Hepatic stellate cell (primary cell): ENCODE results near the gene ARF1.

Experiments used
- DNase-seq: peaks from one replicate; pipeline ENCODE4 v3.0.0; 2011; ENCODE audit warnings: low spot score

ARF1 gene

DNA sequence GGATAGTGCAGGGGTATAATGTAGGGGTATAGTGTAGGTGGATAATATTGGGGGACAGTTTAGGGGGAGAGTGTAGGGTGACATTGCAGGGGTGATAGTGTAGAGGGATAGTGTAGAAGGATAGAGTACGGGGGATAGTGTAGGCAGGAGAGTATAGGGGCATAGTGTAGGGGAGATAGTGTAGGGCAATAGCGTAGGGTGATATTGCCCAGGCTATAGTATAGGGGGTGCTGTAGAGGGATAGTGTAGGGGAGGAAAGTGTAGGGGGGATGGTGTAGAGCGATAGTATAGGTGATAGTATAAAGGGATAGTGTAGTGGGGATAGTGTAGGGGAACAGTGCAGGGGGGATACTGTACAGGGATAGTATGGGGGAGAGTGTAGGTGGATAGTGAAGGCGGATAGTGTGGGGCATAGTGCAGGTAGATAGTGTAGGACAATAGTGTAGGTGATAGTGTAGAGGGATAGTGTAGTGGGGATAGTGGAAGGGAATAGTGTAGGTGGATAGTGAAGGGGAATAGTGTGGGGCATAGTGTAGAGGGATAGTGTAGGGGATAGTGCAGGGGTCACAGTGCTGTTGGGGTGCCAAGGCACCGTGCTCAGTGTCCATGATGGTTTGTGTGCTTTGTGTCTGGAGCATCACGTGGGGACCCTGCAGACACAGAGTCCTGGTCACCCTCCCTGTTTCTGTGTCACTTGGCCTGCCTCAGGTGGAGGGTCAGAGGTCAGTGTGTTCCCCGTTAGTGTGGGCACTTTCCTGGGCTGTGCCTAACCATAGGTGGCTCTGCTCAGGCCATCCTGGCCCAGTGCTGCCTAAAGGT, 10.5 kb upstream of the ARF1 start:
- DNase-seq: no peak

DNA sequence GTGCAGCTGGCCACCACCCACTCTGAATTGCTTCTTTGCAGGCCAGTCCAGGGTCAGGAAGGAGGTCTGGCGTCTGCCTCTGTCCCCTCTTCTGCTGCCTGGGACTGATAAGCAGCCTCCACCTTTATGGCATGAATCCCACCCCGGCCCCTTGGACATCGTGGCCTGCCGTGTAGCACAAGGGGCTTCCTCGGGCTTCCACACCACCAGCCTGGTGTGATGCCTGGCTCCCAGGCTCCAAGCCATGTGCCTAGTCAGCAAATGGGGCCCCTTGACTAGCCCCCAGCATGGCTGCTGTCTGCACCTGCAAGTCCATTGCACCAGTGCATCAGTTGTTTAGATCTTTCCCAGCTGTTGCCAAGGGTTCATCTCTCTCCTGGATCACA, 9.9 kb upstream of the ARF1 start:
- DNase-seq: no peak

DNA sequence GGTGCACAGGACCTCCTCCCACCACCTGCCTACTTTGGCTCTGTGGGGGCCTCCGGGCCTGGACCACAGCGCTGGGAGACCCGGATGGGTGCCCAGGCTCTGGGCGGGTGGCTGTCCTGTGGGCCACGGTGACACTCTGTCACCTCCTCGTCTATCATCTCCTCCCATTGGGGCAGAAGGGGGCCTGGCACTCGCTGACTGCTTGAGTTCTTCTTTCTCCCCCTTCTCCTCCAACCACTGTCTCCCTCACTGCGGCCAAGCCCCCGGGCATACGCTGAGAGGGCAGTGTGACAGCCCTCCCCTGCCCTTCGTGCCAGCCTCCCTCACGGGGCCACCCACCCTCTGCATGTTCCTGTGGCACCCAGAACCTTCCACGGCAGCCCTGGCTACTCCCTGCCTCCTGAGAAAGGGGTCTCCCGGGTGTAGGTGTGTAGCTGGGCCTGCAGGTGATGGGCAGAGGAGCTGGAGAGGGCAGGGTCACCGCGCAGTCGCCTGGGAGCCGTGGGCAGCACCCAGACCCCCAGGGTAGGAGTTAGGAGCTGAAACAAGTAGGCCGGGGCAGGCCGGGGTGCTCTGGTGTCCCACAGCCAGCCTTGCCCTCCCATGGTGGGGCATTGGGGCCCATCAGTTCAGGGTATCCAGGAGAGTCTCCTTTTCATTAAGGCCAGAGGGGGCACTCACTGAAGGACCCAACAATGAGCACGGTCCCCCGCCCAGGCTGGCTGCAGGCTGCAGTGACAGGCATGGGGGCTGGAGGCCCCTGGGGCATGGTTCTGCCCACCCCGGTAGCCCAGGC, 9.2 kb upstream of the ARF1 start:
- DNase-seq: no peak

DNA sequence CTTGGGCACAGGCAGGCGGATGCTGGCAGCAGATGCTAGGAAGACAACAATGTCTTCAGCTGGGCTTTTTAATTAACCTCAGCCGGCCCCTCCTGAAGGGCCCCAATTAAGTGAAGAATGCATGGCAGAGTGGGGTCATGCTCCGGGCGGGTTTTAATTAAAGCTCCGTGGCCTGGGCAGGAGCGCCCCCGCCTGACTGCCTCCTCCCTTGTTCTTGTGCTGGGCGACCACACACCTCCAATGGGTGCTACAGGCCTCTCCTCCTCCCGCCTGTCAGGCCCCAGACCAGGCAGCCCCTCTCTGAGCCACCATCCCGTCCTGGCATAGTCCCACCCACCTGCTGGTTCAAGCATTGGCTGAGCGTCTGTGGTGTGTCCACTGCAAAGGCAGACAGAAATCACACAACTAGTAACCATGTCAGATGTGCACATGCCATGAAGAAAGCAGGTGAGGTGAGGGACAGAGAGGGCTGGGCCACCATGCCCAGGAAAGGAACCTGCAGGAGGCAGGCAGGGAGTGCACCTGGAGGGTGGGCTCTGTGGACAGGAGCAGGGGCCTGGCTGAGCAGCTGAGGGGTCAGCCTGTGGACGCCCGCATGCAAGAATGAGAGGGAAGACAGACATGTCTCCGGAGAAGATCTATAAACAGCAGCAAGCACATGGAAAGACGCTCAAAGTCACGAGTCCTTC, 8.5 kb upstream of the ARF1 start:
- no peak for DNase-seq

DNA sequence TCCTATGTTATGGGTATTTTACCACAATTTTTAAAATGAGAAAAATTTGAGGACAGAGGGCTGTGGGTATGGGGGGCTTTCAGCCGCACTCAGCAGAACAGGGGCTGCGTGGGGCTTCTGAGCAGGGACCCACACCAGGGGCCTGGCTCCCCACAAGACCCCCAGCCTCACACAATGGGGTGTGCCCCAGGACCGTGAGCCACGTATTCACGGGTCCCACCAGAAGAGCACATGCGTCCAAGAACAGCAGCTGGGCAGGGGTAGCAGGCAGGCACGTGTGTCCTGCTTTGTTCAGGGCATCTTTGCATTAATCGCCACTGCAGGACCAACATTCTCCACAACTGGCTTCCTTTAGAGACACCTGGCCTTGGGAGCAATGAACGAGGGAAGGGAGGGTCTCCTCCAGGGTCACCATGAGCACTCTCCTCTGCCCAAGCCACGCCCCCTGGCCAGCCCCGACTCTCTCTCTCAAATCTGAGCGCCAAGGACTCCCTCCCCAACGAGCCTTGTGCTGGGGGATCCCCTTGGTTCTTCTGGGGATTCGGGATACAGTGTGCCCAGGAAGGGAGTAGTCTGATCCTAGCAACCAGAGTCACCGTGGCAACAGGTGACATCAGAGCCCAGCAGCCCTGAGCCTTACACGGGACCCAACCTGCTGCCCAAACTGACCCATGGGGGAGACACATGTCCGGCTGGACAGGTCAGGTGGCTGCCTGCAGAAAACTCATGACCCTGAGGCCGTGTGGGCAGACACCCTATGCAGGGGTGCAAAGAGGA, 7.4 kb upstream of the ARF1 start:
- DNase-seq: no peak

DNA sequence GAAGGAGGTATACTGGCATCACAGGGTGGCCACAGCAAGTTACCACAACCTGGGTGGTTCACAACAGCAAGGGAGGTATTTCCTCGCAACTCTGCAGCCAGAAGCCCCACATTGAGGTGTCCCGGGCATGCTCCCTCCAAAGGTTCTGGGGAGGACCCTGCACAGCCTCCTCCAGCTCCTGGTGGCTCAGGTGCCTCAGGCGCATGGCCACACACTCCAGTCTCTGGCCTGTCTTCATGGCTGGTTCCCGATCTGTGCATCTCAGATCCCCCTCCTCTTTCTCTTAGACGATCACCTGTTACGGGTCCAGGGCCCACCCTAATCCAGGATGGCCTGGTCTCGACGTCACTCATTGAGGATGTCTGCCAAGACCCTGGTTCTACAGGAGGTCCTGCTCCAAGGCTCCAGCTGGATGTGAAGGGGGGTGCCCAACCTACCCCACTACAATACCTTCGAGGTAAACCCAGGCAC, 6.7 kb upstream of the ARF1 start:
- DNase-seq: no peak

DNA sequence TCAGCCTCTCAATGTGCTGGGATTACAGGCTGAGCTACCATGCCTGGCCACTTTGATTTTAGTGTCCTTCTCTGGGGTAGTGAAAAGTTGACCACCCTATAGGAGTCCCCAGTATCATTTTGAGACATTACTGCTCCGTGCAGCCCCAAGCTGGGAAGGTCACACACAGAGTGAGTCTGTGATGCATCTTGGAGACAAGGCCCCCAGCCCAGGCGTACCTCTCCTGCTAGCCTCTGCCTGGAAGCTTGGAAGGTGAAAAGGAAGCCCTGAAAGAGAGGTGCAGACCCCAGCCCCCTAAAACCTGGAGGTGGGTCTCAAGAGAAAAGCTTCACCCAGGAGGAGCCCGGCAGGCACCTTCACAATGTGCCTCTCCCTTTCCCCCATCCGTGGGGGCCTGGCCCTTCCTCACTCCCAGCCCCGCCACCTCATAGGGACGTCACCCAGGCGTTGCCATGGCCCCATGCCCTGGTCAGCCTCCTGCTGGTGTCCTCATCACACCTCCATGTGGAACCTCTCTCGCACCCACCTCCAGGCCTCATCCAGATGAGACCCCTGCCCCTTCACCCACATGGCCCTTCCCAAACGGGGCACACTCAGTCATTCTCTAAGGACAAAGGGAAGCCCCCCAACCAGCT, 5.6 kb upstream of the ARF1 start:
- DNase-seq: no peak

DNA sequence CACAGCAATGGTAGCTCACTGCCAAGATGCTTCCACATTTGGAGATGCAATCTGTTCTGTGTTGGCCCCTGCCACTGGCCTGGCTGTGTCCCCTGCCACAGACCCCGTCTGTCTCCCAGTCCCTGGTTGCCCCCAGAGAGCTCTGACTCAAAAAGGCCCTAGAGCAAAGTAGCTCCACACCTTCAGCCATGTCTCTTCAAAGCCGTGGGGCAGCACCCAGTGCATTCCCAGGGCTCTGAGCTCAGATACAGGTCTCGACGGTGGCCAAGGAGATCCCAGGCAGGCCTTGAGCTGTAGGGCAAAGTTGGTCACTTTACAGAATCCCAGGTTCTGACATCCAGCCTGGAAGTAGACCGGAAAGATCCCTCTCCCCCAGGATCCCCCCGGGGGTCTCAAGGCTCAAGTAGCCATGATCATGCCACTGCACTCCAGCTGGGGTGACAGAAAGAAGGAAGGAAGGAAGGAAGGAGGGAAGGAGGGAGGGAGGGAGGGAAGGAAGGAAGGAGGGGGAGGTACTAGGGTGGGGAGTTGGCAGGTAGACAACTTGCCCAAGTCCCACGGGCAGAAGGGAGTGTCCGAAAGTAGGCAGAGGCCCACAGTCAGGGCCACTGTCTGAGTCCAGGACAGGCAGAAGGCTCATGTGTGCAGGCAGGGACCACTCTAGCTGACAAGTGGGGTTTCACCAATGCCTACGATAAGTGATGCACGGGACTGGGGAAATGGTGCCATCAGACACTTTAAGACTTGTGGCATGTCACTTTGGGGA, 4.8 kb upstream of the ARF1 start:
- DNase-seq: no peak

DNA sequence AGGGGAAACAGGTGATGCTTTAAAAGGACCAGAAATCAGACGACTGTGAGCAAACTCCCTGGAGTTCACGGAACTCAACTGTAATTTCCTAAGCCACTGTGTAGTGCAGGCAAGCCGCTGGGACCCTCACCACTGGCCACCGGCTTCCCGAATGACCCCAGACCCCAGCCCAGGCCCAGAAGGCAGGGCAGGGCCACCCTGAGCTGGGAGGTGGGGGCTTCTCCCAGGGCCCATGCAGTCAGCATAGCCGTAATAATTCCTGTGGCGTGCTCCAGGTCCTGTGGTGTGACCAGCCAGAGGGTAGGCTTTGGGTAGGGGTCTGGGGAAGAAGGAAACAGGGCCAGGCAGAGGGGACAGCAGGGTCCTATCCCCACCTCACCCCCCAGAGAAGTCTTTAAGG, 3.5 kb upstream of the ARF1 start:
- DNase-seq: no peak

DNA sequence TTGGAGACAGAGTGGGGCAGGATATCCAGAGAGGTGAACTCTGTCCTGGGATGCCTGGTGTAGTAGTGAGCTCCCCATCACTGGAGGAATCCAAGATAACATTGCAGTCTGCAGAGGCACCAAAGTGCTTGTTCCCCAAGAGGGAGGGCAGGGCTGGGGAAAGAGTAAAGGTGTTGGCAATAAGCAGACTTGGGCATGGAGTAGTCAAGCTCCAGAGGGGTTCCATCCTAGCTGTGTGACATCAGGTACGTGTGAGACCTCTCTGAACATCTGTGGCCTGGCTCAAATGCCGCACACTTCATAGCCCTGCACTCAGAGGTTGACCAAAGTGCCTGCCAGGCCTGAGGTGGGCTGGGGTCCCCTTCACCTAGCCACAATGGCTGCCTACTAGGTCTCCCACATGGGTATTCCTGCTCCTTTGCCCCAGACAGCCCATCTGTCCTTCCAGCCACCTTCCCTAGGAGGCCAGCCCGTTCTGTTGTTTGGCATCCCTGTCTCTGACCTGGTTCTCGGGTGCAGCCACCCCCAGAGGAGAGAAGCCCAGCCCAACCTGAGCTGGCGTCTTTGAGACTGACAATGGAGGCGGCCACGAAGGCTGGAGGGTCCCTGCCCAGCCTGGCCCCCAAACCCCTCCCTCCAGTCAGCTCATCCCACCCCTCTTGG, 2.8 kb upstream of the ARF1 start:
- DNase-seq: no peak

DNA sequence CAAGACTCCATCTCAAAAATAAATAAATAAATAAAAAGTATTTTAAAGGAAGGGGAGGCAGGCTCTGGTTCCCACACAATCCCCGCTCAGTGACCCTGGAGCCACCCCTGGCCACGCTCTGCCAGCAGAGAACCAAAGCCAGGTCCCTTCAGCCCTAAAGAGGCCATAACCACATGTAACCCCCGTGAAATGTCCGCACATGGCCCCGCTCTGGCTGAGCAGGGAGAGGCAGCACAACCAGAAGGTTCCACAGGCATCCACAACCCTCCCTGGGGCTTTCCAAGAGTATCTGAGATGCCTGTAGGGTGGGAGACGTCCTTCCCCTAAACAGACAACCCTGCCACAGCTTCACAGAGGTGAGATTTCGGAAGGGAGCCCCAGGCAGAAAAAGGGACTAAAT, 1.4 kb upstream of the ARF1 start:
- no peak for DNase-seq

DNA sequence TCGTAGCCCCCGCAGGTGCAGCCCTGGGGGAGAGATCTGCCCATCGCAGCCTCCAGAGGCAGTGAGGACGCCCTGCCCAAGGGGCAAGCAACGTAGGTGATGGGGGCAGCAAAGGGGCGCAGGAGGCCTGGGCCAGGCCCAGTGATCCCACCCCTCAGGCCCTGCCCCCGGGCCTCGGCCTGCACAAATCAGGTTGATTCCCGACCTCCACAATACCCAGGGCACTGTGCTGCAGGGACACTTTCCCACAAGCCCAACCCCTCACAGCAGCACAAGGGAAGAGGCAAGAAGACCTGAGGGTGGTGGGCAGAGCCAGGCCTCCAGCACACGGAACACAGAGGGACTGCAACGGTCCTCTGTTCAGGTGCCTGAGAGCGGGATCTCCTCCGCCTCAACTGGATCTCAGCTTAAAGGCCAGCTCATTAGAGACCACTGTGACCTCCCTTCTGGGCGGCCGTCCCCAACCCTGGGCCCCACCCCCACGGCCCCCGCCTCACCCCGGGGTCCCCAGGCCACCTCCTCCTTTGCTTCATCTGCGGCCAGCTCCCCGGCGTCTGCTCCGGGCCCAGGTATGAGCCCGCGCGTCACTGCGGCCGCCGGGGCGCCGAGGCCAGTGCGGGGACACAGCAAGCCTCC, 812 bp upstream of the ARF1 start:
- DNase-seq: peak; percentile 34

DNA sequence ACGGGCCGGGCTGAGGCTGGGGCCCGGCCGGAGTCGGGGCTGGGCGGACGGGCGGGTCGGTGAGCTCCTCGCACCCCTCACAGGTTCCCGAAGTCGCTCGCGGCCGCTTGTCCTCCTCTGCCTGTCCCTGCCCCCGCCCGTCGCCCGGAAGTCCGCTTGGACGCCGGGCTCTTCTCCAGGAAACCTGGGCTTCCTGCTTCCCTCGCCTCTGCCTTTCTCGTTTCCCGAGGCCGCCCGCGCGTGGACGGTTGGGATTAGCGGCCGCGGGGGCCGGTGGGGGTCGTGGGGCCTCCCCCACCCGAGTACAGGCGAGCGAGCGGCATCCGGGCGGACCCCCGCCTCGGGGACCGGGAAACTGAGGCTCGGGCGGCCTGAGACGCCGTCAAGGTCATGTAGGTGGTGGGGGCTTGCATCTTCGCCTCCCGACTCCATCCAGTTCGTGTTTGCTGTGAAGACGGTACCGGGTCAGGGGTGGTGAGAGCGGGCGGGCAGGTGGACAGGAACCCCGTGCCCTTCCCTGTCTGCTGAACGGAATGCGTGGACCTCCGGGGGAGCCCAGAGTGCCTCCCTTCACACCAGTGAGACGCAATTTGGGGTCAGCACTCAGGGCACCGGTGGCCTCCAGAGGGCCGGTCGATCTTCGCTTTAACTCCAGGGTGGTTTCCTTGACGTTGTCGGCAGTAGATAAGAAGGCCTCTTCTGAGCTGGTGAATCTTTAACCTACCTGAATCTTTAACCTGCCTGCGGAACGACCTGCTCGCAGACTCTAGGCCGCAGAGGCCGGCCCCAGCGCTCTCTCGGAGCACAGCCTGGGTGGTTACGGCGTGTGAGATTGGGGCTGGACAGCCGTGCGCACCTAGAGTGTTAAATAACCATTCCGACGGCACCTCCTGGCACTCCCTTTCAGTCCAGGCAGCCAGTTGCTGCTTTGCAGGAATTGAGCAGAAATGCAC, 686 bp downstream of the ARF1 start:
- peak; percentile 67 for DNase-seq

DNA sequence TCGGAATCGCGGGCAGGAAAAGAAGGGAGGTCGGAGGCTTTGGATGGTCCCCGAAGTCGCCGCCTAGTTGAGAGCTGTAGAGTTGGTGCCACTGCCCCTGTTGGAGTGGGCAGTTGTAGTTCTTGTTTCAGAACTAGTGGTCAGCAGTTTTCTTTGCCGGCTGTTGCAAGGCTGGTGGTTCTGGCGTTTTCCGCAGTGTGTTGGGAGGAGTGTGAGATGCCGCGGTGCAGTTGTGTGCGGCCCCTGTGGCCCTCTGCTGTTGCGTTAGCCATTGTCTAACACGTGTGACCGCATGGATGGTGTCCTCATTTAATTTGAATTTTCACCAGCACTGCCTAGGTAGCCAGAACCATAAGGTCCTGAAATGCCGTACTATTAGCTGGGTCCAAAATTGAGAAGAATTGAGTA, 1.4 kb downstream of the ARF1 start:
- DNase-seq: no peak

DNA sequence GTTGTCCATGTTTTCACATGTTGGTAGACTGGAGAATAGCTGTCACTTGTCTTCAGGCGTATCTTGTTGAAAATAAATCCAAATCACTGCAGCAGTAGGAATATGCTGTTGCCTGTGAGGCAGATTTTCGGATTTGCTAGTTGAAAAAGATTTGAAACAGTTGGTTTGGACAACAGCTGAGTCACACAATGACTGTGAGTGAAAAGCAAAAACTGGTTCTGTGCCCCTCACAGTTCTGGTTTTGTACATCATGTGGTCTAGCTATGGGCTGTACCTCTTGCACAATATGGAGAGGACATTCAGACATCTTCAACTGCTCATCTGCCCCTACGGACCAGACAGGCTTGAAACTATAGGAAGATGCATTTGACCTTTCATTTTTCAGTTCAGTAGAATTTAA, 1.8 kb downstream of the ARF1 start:
- peak; percentile 84 for DNase-seq

DNA sequence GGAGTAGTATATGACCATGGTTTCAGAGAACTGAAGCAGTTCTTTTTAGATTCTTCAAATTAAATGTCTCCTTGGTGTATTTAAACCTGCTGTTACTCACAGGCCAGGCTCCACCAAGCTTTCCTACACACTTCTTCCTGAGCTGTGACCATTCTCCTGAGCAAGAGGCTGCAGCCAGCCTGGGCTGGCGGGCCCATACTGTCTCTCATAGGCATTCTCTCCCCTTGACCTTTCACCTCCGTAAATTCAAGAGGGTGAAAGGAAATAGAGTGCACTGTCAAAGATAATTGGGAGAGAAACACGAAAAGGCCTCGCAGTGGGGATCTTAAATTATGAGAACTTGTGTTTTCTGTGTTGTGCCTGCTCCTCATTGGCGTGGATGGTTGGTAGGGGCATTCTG, 2.3 kb downstream of the ARF1 start:
- DNase-seq: no peak

DNA sequence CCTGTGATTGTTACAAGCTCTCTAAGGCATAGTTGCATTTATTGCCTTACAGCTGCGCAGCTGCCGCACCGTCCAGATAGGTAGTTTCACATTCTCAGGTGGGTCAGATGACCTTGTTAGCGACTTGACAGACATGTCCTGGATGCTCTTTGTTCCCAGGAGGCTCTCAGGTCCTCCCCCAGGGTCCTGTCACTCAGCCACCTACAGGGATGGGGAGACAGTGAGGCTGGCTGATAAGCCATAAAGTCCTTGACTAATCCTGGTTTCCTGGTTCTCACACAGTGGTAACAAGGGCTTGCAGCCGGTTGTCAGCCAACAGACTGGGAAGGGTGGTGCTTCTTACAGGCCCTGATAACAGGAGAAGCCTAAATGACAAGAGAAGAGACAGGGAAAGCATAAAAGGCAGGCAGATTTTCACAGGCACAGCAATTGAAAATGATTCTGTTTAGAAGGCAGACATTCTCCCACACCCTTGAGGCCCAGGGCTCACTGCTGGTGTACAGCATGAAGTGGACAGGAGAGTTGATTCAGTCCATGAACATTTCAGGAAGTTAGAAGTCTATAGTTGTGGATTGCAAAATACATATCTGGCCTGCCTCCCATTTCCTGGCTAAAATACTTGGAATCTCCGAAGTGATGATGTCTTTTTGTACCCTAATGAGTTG, 2.9 kb downstream of the ARF1 start:
- DNase-seq: peak; percentile 79

DNA sequence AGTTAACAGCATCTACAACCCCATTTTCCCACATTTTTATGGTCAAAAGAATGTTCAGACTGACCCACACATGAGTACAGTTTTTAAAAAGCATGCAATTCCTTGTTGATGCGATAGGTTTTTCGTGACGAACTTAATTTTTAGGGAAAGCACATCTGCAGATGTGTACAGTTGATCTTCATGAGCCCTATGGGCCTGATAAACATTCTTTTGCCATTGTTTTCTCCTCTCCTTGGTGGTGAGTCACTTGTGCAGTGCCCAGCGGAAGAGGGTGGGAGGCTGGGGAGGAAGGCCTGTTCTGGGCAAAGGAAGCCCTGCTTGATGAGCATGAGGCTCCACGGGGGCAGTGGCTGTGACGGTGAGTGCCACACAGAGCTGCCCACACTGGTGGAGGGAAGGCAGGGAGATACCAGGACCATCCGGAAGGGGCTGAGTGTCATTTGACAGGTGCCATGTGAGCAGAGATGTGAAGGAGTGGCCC, 5.3 kb downstream of the ARF1 start:
- peak; percentile 64 for DNase-seq
